Right lobe of liver (tissue), 6 donors: ENCODE data around the gene SMIM5. TPM values are rescaled to one million over a fixed set of nuclear protein-coding genes. Genes with fewer than 3 reads are reported as not detected.

Experiments used
- ATAC-seq, 4 donors: fragments of 200-7000 bp; cut with Tn5 transposase; one replicate each; pipeline ENCODE4 v1.9.1; 2020; ENCODE audit warnings: mild to moderate bottlenecking in 4 of 4, moderate library complexity in 4 of 4
- DNase-seq, 3 donors: peaks; one replicate each; pipeline ENCODE4 v3.0.0-alpha.2; 2020
- H3K27ac ChIP-seq, 3 donors: fragments of 200-600 bp; one replicate each; pipeline ENCODE4 v1.8.0; 2022
- H3K27me3 ChIP-seq, 2 donors: fragments of 200-600 bp; one replicate each; pipeline ENCODE4 v1.8.0; 2022
- H3K36me3 ChIP-seq, 4 donors: fragments of 200-600 bp; sonication (generic) in 1 of 4; one replicate each; pipeline versions ENCODE4 v1.5.1 to v1.8.0; 2017 to 2022; ENCODE audit warnings: control low read depth in 1 of 4
- H3K4me1 ChIP-seq, 4 donors: fragments of 200-600 bp; sonication (generic) in 1 of 4; one replicate each; pipeline versions ENCODE4 v1.5.1 to v1.8.0; 2017 to 2022; ENCODE audit warnings: control low read depth in 1 of 4
- H3K4me3 ChIP-seq, 3 donors: fragments of 200-600 bp; one replicate each; pipeline ENCODE4 v1.8.0; 2022
- H3K9me3 ChIP-seq, 4 donors: fragments of 200-600 bp; sonication (generic) in 1 of 4; one replicate each; pipeline versions ENCODE4 v1.5.1 to v1.8.0; 2017 to 2022; ENCODE audit warnings: control low read depth in 1 of 4
- POLR2A ChIP-seq: fragments of 450-650 bp; IDR thresholded peaks from one replicate; pipeline ENCODE4 v1.6.1; 2017; ENCODE audit warnings: antibody characterized with exemption, mild to moderate bottlenecking
- WGBS: methylation state at CpG from one replicate; pipeline ENCODE4 v1.1.6; 2018; ENCODE audit warnings: low coverage, low lambda C conversion rate; ENCODE audit not compliant: insufficient coverage; ENCODE audit errors: missing lambda C conversion rate; 5-methylcytosine and 5-hydroxymethylcytosine counted together
- intact Hi-C, 2 donors: fragments of 100-400 bp; cut with DNase I; formaldehyde crosslinking; loops; one replicate each; pipeline versions ENCODE4 v1.11.2 to v1.14.1; 2022
- total RNA-seq, 6 experiments: library from RNA; depleted of rRNA in 2 of 6; stranded (reverse); fragments of >200 nt in 2 of 6; fragmentation: NEBNext Ultra II Directional in 3 of 6; extraction: Animal tissue kit (Norgen Biotek cat#: 25700) in 3 of 6; gene quantifications; one replicate each; pipeline versions ENCODE4 v1.1.0 to v1.2.4, GENCODE V29; 2016 to 2023
- TF ChIP-seq, protein P1 (sequence below), 4 donors: fragments of 200-600 bp in 3 of 4; fragments of 450-650 bp in 1 of 4; IDR thresholded peaks; one replicate each; pipeline versions ENCODE4 v1.5.1 to v1.8.0; 2016 to 2022; ENCODE audit warnings: antibody characterized with exemption in 4 of 4, mild to moderate bottlenecking in 2 of 4
- donor health status: DM: no; HTN: yes; CAD: no.
- donor health status: DM: no; HTN: no; CAD: no.
- donor health status: DM: no; HTN: no; CAD: no.
- donor health status: DM: no; HTN: yes; CAD: no.
- donor health status: DM: no; HTN: yes; CAD: no.

Gene SMIM5
- total RNA-seq, 6 experiments from 2014 or later, result 0.06 to 0.78 (median 0.29) TPM; not detected in 1

DNA sequence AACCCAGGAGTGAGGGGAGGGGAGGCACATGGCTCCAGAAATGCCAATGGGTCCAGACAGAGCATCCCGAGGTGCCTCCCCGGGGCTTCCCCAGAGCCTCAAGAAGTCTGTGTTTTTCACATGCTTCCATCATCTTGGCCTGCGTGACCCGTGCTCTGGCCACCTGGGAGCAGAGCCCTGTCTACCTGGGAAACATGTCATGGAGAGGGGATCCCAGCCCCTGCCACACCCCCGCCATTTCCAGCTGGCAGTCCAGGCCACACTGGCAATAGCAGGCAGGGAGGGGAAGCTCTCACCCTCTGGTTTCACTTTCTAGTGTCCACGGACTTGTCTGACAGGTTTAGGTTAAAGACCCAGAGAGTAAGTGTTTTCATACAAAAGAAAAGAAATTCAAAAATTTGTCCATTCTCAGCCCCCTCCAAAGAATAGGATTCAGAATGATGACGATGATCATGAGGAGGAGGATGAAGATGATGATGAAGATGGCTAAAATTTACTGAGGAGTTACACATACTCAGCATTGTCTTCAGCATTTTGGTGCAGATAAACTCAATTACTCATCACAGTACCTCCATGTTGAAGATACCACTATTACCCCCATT lies 9.0 kb downstream of the SMIM5 start:
- no peak for TF ChIP-seq POLR2A
- TF ChIP-seq, protein P1, sequence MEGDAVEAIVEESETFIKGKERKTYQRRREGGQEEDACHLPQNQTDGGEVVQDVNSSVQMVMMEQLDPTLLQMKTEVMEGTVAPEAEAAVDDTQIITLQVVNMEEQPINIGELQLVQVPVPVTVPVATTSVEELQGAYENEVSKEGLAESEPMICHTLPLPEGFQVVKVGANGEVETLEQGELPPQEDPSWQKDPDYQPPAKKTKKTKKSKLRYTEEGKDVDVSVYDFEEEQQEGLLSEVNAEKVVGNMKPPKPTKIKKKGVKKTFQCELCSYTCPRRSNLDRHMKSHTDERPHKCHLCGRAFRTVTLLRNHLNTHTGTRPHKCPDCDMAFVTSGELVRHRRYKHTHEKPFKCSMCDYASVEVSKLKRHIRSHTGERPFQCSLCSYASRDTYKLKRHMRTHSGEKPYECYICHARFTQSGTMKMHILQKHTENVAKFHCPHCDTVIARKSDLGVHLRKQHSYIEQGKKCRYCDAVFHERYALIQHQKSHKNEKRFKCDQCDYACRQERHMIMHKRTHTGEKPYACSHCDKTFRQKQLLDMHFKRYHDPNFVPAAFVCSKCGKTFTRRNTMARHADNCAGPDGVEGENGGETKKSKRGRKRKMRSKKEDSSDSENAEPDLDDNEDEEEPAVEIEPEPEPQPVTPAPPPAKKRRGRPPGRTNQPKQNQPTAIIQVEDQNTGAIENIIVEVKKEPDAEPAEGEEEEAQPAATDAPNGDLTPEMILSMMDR (IDR thresholded peaks at IDR 0.05), result no peak
- intact Hi-C loops, result no loop called here
- no peak for ATAC-seq
- DNase-seq, result no peak
- no peak overlapping the region for H3K4me3 ChIP-seq
- H3K9me3 ChIP-seq, result no peaks in the 10 kb centered on the region
- H3K27me3 ChIP-seq, result no peaks in the 10 kb centered on the region
- 85% methylated on average over 7 of the region's 7 CpGs for WGBS
- H3K27ac ChIP-seq, result no peak overlapping the region
- no peaks in the 10 kb centered on the region for H3K36me3 ChIP-seq
- peaks cover 0 to 15% (median 6%) of the 10 kb centered on the region in 4 donors for H3K4me1 ChIP-seq

DNA sequence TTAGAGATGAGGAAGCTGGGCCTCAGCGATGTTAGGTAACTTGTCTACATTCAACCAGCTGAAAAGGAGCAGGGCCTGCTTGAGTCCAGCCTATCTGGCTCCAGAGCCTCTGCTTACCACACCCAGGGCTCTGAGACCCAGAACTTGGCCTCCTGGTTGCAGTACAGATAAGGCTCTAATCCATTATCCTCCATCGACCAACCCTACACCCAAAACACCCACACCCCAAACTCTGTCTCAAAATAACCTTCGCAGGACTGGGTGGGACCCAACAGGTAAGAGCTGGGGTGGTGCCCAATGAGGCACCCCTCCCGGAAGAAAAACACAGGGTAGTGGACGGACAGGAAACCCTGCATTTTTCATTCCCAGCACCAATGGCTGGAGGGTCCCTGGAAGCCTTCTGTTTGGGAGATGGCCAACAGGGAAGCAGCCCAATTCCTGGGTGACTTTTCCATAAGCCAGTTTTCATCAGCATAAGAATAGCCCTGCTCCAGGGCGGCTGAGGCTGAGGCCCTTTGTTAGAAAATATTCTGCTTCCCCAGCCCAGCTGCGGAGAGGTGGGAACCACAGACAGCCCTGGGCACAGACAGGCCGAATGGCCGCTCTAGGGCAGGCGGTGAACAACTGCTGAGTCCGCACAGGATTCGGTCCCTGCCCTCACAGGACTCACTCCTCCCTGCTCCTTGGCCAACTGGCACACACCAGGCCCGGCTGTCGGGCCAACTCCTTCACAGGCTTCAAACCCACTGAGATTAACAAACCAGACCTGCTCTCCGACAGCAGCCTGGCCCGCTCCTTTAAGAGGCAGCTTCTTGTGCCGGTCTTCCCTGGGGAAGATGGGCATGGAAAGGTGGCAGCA lies 9.8 kb downstream of the SMIM5 start:
- no peak for ATAC-seq
- no peaks in the 10 kb centered on the region for H3K36me3 ChIP-seq

DNA sequence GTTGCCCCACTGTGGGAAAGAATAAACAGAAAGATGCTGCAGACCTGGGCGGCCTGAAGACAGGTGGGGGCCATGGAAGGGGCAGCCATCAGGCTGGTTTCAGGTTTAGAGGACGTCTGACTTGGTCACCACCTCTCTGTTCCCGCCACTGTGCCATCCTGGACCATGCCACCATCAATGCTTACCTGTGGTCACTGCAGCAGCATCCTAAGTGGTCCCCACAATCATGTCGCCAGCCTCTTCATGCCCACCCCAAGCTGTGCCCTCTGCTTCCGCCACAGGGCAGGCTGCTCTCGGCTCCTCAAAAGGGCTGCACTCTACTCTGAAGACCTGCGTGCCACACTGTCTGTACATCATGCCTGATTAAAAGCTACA lies 10.4 kb downstream of the SMIM5 start:
- peak in 1 of 3 donors; percentile 27 for DNase-seq

More for the DNA sequence above, 9.8 kb downstream of the SMIM5 start:
- Histone ChIP-seq H3K4me3 (no peak overlapping the region), H3K27me3 (no peaks in the 10 kb centered on the region), H3K4me1 (peaks cover 0 to 15% (median 6%) of the 10 kb centered on the region in 4 donors), H3K9me3 (no peaks in the 10 kb centered on the region), H3K27ac (no peak overlapping the region)
- intact Hi-C loops, result no loop called here
- DNase-seq, result no peak
- TF ChIP-seq, protein P1 (IDR thresholded peaks at IDR 0.05), result no peak
- no peak for TF ChIP-seq POLR2A
- WGBS, result no CpG with 5 or more reads among the region's 17 CpGs

GRCh38 chr17:75645501-75645888 lies 12.3 kb downstream of the SMIM5 start:
- Histone ChIP-seq H3K36me3 (peaks cover 0 to 10% (median 4%) of the 10 kb centered on the region in 4 donors), H3K4me3 (no peak overlapping the region), H3K27ac (peak overlapping the region; percentile 54 to 86 (median 85)), H3K27me3 (no peaks in the 10 kb centered on the region), H3K4me1 (peaks cover 0 to 15% (median 6%) of the 10 kb centered on the region in 4 donors), H3K9me3 (no peaks in the 10 kb centered on the region)
- intact Hi-C loops, result no loop called here
- no peak for ATAC-seq
- 62% methylated on average over 4 of the region's 7 CpGs for WGBS
- no peak for TF ChIP-seq POLR2A
- TF ChIP-seq, protein P1 (IDR thresholded peaks at IDR 0.05), result no peak
- DNase-seq, result peak in 1 of 3 donors; percentile 37

More for the DNA sequence above, 10.4 kb downstream of the SMIM5 start:
- peaks cover 0 to 15% (median 6%) of the 10 kb centered on the region in 4 donors for H3K4me1 ChIP-seq
- H3K27ac ChIP-seq, result no peak overlapping the region
- no peaks in the 10 kb centered on the region for H3K27me3 ChIP-seq
- TF ChIP-seq POLR2A, result no peak
- TF ChIP-seq, protein P1 (IDR thresholded peaks at IDR 0.05), result no peak
- 90% methylated on average over 2 of the region's 7 CpGs for WGBS
- intact Hi-C loops, result no loop called here
- no peak for ATAC-seq
- H3K9me3 ChIP-seq, result no peaks in the 10 kb centered on the region
- H3K36me3 ChIP-seq, result no peaks in the 10 kb centered on the region
- H3K4me3 ChIP-seq, result no peak overlapping the region
